HepG2 (cell line): ENCODE results near the gene SLC11A1. TPM values are rescaled to one million over a fixed set of nuclear protein-coding genes. Genes with fewer than 3 reads are reported as not detected.

Experiments used
- ATF7 ChIP-seq, 2 experiments: fragments of 450-650 bp in 1 of 2; sonication (generic) in 1 of 2; formaldehyde crosslinking in 1 of 2; IDR thresholded peaks; 2 replicates each; pipeline versions ENCODE4 v1.4.0 to v1.6.1; 2016 to 2020; ENCODE audit warnings: antibody characterized with exemption in 1 of 2, mild to moderate bottlenecking in 1 of 2, missing genetic modification reagents in 1 of 2
- CCDC6 ChIP-seq: sonication (generic); formaldehyde crosslinking; IDR thresholded peaks from 2 replicates; pipeline ENCODE4 v1.8.1; 2022; ENCODE audit warnings: mild to moderate bottlenecking, missing genetic modification reagents, moderate library complexity
- CENPT ChIP-seq: sonication (generic); formaldehyde crosslinking; IDR thresholded peaks from 2 replicates; pipeline ENCODE4 v1.8.0; 2022; ENCODE audit warnings: low read depth, mild to moderate bottlenecking, moderate library complexity, missing genetic modification reagents
- GABPB1 ChIP-seq: IDR thresholded peaks from 2 replicates; pipeline ENCODE4 v1.6.1; 2016; ENCODE audit warnings: mild to moderate bottlenecking, missing genetic modification reagents, moderate library complexity, missing compliant biosample characterization
- KDM4B ChIP-seq: sonication (generic); formaldehyde crosslinking; IDR thresholded peaks from 2 replicates; pipeline ENCODE4 v1.4.0; 2020; ENCODE audit warnings: missing genetic modification reagents
- PAWR ChIP-seq: sonication (generic); formaldehyde crosslinking; IDR thresholded peaks from 2 replicates; pipeline ENCODE4 v1.4.0; 2020; ENCODE audit warnings: missing genetic modification reagents, mild to moderate bottlenecking, borderline replicate concordance
- RNF2 ChIP-seq: fragments of 450-650 bp; conservative IDR thresholded peaks from 2 replicates; pipeline ENCODE4 v1.6.1; 2016; ENCODE audit warnings: low read depth
- SAP130 ChIP-seq: IDR thresholded peaks from 2 replicates; pipeline ENCODE4 v1.6.1; 2016; ENCODE audit warnings: low read depth
- ZIK1 ChIP-seq: sonication (generic); formaldehyde crosslinking; IDR thresholded peaks from 2 replicates; pipeline ENCODE4 v1.5.0; 2020; ENCODE audit warnings: mild to moderate bottlenecking, low read depth, missing genetic modification reagents, borderline replicate concordance
- ZNF543 ChIP-seq: sonication (generic); formaldehyde crosslinking; IDR thresholded peaks from 2 replicates; pipeline ENCODE4 v1.4.0; 2020; ENCODE audit warnings: mild to moderate bottlenecking, missing genetic modification reagents
- ZNF615 ChIP-seq: sonication (generic); formaldehyde crosslinking; IDR thresholded peaks from 2 replicates; pipeline ENCODE4 v1.5.0; 2020; ENCODE audit warnings: mild to moderate bottlenecking, missing genetic modification reagents, borderline replicate concordance
- ZNF678 ChIP-seq: sonication (generic); formaldehyde crosslinking; IDR thresholded peaks from 2 replicates; pipeline ENCODE4 v1.4.0; 2020; ENCODE audit warnings: mild to moderate bottlenecking, missing genetic modification reagents
- ZNF7 ChIP-seq: IDR thresholded peaks from 2 replicates; pipeline ENCODE4 v1.6.1; 2016; ENCODE audit warnings: missing biosample characterization, missing genetic modification reagents
- ZNF782 ChIP-seq: sonication (generic); formaldehyde crosslinking; IDR thresholded peaks from 2 replicates; pipeline ENCODE4 v1.4.0; 2020; ENCODE audit warnings: missing genetic modification reagents, mild to moderate bottlenecking, borderline replicate concordance
- polyA plus RNA-seq, 8 experiments: library from polyadenylated mRNA; depleted of rRNA in 3 of 8; stranded (reverse) in 7 of 8; unstranded in 1 of 8; fragments of >200 nt; fragmentation: Illumina TruSeq in 4 of 8; extraction: Trizol in 4 of 8; gene quantifications; 2 replicates each; pipeline versions ENCODE4 v1.2.1 to v1.2.3, GENCODE V29; 2011 to 2016; ENCODE audit warnings: low read depth in 4 of 8, missing spikeins in 1 of 8, mixed read lengths in 1 of 8; ENCODE audit not compliant: insufficient read depth in 1 of 8
- total RNA-seq, 5 experiments: library from RNA; depleted of rRNA; stranded (reverse); fragments of >200 nt; fragmentation: Illumina TruSeq; extraction: Trizol; gene quantifications; 2 replicates each; pipeline ENCODE4 v1.2.3, GENCODE V29; 2016; ENCODE audit warnings: low read depth in 1 of 5
- TF ChIP-seq, protein P1 (sequence below): sonication (generic); formaldehyde crosslinking; IDR thresholded peaks from 2 replicates; pipeline ENCODE4 v1.5.0; 2020; ENCODE audit warnings: missing genetic modification reagents
- TF ChIP-seq, protein P2 (sequence below): sonication (generic); formaldehyde crosslinking; IDR thresholded peaks from 2 replicates; pipeline ENCODE4 v1.5.0; 2020; ENCODE audit warnings: mild to moderate bottlenecking, missing genetic modification reagents
- TF ChIP-seq, protein P3 (sequence below): sonication (generic); formaldehyde crosslinking; IDR thresholded peaks from 2 replicates; pipeline ENCODE4 v1.8.1; 2023; ENCODE audit warnings: mild to moderate bottlenecking, inconsistent platforms, moderate library complexity, missing genetic modification reagents, borderline replicate concordance
- TF ChIP-seq, protein P4 (sequence below): sonication (generic); formaldehyde crosslinking; IDR thresholded peaks from 2 replicates; pipeline ENCODE4 v1.4.0; 2020; ENCODE audit warnings: missing genetic modification reagents, borderline replicate concordance

Gene SLC11A1
- total and polyA plus RNA-seq, 2 of the 13 experiments (the other 11 are each of a cell fraction or from before 2014, with no cell fraction given), result 0.33 to 2.3 TPM

DNA sequence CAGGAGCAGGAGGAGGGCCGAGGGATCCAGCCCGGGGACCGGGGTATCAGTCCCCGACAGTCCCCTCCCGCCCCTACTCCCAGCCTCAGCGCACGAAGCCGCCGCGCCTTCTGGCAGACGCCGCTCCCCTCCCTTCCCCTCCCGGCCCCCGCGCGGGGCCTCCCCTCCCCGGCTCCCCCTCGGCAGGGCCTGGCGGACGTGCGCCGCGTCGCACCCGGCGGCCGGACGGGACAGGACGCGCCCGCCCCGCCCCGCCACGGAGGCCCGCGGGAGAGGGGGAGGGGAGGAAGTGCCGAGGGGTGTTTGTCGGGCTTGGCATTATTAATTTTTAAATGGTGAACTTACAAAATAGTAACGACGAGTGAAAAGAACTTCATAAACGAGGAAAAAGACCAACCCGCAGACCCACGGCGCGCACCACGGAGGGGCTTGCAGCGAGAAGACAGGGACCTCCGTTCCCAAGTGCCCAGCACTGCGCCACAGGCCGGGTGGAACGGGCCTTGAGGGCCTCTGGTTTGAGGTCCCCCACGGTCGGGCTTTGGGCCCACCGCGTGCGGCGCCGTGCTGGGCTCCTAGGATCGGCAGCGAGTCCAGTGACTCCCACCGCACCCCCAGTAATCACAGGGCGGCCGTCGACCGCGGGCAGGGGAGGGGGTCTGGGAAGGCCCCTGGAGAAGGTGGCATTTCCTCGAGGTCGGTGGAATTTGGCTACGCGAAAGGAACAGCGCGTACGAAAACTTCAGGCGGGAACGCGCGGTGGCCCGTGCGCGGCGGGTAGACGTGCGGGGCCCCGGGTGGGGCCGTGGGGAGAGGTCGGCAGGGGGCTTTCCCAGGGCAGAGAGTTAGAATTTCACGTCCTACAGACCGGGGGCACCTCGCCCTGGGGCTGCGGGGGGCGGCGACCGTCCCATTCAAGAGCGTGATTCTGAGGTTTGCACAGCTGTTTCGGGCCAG, 16.6 kb downstream of the SLC11A1 start (continued):
- 0 out of 2 replicates have a peak, but pooled peaks have one; percentile 32 for TF ChIP-seq ZNF7 (CRISPR knock-in tag)
- no peak; the same call in 1 of the 2 replicates for TF ChIP-seq CCDC6
- TF ChIP-seq, protein P1, sequence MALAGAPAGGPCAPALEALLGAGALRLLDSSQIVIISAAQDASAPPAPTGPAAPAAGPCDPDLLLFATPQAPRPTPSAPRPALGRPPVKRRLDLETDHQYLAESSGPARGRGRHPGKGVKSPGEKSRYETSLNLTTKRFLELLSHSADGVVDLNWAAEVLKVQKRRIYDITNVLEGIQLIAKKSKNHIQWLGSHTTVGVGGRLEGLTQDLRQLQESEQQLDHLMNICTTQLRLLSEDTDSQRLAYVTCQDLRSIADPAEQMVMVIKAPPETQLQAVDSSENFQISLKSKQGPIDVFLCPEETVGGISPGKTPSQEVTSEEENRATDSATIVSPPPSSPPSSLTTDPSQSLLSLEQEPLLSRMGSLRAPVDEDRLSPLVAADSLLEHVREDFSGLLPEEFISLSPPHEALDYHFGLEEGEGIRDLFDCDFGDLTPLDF (CRISPR knock-in tag), result peak; percentile 13; the same call in 1 of the 2 replicates
- TF ChIP-seq ZNF543 (CRISPR knock-in tag), result 0 out of 2 replicates have a peak, but pooled peaks have one; percentile 51
- TF ChIP-seq ZNF782 (CRISPR knock-in tag), result peak; percentile 59
- TF ChIP-seq CENPT (CRISPR knock-in tag), result peak; percentile 81; the same call in 1 of the 2 replicates
- TF ChIP-seq ZNF615 (CRISPR knock-in tag), result peak; percentile 68; the same call in 1 of the 2 replicates
- TF ChIP-seq, protein P2, sequence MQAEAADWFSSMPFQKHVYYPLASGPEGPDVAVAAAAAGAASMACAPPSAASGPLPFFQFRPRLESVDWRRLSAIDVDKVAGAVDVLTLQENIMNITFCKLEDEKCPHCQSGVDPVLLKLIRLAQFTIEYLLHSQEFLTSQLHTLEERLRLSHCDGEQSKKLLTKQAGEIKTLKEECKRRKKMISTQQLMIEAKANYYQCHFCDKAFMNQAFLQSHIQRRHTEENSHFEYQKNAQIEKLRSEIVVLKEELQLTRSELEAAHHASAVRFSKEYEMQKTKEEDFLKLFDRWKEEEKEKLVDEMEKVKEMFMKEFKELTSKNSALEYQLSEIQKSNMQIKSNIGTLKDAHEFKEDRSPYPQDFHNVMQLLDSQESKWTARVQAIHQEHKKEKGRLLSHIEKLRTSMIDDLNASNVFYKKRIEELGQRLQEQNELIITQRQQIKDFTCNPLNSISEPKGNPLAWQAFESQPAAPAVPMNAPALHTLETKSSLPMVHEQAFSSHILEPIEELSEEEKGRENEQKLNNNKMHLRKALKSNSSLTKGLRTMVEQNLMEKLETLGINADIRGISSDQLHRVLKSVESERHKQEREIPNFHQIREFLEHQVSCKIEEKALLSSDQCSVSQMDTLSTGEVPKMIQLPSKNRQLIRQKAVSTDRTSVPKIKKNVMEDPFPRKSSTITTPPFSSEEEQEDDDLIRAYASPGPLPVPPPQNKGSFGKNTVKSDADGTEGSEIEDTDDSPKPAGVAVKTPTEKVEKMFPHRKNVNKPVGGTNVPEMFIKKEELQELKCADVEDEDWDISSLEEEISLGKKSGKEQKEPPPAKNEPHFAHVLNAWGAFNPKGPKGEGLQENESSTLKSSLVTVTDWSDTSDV, result 0 out of 2 replicates have a peak, but pooled peaks have one; percentile 13
- peak; percentile 41; the same call in 1 of the 2 replicates for TF ChIP-seq GABPB1 (CRISPR knock-in tag)
- TF ChIP-seq, protein P3, sequence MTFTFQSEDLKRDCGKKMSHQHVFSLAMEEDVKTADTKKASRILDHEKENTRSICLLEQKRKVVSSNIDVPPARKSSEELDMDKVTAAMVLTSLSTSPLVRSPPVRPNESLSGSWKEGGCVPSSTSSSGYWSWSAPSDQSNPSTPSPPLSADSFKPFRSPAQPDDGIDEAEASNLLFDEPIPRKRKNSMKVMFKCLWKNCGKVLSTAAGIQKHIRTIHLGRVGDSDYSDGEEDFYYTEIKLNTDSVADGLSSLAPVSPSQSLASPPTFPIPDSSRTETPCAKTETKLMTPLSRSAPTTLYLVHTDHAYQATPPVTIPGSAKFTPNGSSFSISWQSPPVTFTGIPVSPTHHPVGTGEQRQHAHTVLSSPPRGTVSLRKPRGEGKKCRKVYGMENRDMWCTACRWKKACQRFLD, result peak; percentile 45; the same call in 1 of the 2 replicates
- 0 out of 2 replicates have a peak, but pooled peaks have one; percentile 39 for TF ChIP-seq RNF2
- TF ChIP-seq ZNF678 (CRISPR knock-in tag), result no peak; the same call in 1 of the 2 replicates
- TF ChIP-seq SAP130 (CRISPR knock-in tag), result 0 out of 2 replicates have a peak, but pooled peaks have one; percentile 11
- 0 out of 2 replicates have a peak, but pooled peaks have one; percentile 76 for TF ChIP-seq PAWR (CRISPR knock-in tag)
- TF ChIP-seq, protein P4, sequence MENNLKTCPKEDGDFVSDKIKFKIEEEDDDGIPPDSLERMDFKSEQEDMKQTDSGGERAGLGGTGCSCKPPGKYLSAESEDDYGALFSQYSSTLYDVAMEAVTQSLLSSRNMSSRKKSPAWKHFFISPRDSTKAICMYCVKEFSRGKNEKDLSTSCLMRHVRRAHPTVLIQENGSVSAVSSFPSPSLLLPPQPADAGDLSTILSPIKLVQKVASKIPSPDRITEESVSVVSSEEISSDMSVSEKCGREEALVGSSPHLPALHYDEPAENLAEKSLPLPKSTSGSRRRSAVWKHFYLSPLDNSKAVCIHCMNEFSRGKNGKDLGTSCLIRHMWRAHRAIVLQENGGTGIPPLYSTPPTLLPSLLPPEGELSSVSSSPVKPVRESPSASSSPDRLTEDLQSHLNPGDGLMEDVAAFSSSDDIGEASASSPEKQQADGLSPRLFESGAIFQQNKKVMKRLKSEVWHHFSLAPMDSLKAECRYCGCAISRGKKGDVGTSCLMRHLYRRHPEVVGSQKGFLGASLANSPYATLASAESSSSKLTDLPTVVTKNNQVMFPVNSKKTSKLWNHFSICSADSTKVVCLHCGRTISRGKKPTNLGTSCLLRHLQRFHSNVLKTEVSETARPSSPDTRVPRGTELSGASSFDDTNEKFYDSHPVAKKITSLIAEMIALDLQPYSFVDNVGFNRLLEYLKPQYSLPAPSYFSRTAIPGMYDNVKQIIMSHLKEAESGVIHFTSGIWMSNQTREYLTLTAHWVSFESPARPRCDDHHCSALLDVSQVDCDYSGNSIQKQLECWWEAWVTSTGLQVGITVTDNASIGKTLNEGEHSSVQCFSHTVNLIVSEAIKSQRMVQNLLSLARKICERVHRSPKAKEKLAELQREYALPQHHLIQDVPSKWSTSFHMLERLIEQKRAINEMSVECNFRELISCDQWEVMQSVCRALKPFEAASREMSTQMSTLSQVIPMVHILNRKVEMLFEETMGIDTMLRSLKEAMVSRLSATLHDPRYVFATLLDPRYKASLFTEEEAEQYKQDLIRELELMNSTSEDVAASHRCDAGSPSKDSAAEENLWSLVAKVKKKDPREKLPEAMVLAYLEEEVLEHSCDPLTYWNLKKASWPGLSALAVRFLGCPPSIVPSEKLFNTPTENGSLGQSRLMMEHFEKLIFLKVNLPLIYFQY (CRISPR knock-in tag), result 0 out of 2 replicates have a peak, but pooled peaks have one; percentile 12
- TF ChIP-seq ATF7 (IDR thresholded peaks at IDR 0.05), result no peak
- TF ChIP-seq ATF7 (CRISPR knock-in tag; IDR thresholded peaks at IDR 0.05), result peak; percentile 58; the same call in 1 of the 2 replicates
- peak; percentile 45; the same call in 1 of the 2 replicates for TF ChIP-seq KDM4B (CRISPR knock-in tag)
- 0 out of 2 replicates have a peak, but pooled peaks have one; percentile 27 for TF ChIP-seq ZIK1
